HEK293T (cell line): ENCODE results near the gene ARL3.
A peak's percentile ranks its signal among the peaks of the same experiment; 100 is the strongest.

Experiments used
- CTCF ChIA-PET: fragments of 350-600 bp; formaldehyde crosslinking; extraction: SDS; loops from one replicate; lab custom pipeline; 2021; ENCODE audit warnings: antibody characterized with exemption, inconsistent platforms; lab: Yijun Ruan, JAX
- POLR2A ChIA-PET: fragments of 350-600 bp; formaldehyde crosslinking; extraction: SDS; loops from one replicate; lab custom pipeline; 2020; ENCODE audit warnings: antibody characterized with exemption, inconsistent platforms; lab: Yijun Ruan, JAX
- DNase-seq: peaks from one replicate; pipeline ENCODE4 v3.0.0; 2012; ENCODE audit warnings: mixed read lengths; ENCODE audit errors: extremely low spot score
- ARNT ChIP-seq: fragments of 450-650 bp; IDR thresholded peaks from 2 replicates; pipeline ENCODE4 v1.6.1; 2017; ENCODE audit warnings: mild to moderate bottlenecking
- BHLHE40 ChIP-seq: fragments of 450-650 bp; IDR thresholded peaks from 2 replicates; pipeline ENCODE4 v1.6.1; 2016; ENCODE audit warnings: mild to moderate bottlenecking, moderate library complexity, borderline replicate concordance
- CTBP1 ChIP-seq: fragments of 450-650 bp; IDR thresholded peaks from 2 replicates; pipeline ENCODE4 v1.6.1; 2016; ENCODE audit warnings: borderline replicate concordance
- ELF4 ChIP-seq: fragments of 450-650 bp; IDR thresholded peaks from 2 replicates; pipeline ENCODE4 v1.6.1; 2017; ENCODE audit warnings: antibody characterized with exemption
- FOXA1 ChIP-seq: fragments of 450-650 bp; IDR thresholded peaks from 2 replicates; pipeline ENCODE4 v1.6.1; 2016; ENCODE audit warnings: mild to moderate bottlenecking
- FOXK2 ChIP-seq: fragments of 450-650 bp; IDR thresholded peaks from 2 replicates; pipeline ENCODE4 v1.6.1; 2016; ENCODE audit warnings: mild to moderate bottlenecking
- FOXM1 ChIP-seq: fragments of 450-650 bp; IDR thresholded peaks from 2 replicates; pipeline ENCODE4 v1.6.1; 2017; ENCODE audit warnings: mild to moderate bottlenecking, borderline replicate concordance
- HDGF ChIP-seq: fragments of 450-650 bp; IDR thresholded peaks from 2 replicates; pipeline ENCODE4 v1.6.1; 2017; ENCODE audit warnings: antibody characterized with exemption, borderline replicate concordance
- L3MBTL2 ChIP-seq: fragments of 450-650 bp; conservative IDR thresholded peaks from 2 replicates; pipeline ENCODE4 v1.6.1; 2016; ENCODE audit warnings: mild to moderate bottlenecking
- LEF1 ChIP-seq: fragments of 450-650 bp; IDR thresholded peaks from 2 replicates; pipeline ENCODE4 v1.6.1; 2017; ENCODE audit warnings: mild to moderate bottlenecking, borderline replicate concordance
- NFRKB ChIP-seq: fragments of 450-650 bp; IDR thresholded peaks from 2 replicates; pipeline ENCODE4 v1.6.1; 2016; ENCODE audit warnings: mild to moderate bottlenecking, moderate library complexity
- PKNOX1 ChIP-seq: fragments of 450-650 bp; IDR thresholded peaks from 2 replicates; pipeline ENCODE4 v1.6.1; 2016
- SP1 ChIP-seq: fragments of 450-650 bp; IDR thresholded peaks from 2 replicates; pipeline ENCODE4 v1.6.1; 2017
- SUZ12 ChIP-seq: fragments of 450-650 bp; IDR thresholded peaks from 2 replicates; pipeline ENCODE4 v1.6.1; 2016; ENCODE audit warnings: mild to moderate bottlenecking
- TARDBP ChIP-seq: fragments of 450-650 bp; IDR thresholded peaks from 2 replicates; pipeline ENCODE4 v1.6.1; 2016
- ZNF384 ChIP-seq: fragments of 450-650 bp; IDR thresholded peaks from 2 replicates; pipeline ENCODE4 v1.6.1; 2016

ARL3 gene

GRCh38 chr10:102645741-102646609 lies 68.2 kb downstream of the ARL3 start:
- CTCF ChIA-PET, result interaction anchor here (1.3 kb wide), 1 partner anchor 23 kb away, joined by 4 read pairs; no protein-coding TSS in a partner anchor
- DNase-seq, result no peak
- POLR2A ChIA-PET, result interaction anchor here (0.7 to 3.1 kb wide), 14 partner anchors 8 to 471 kb away, joined by 3 to 24 read pairs (median 4); partner anchors contain the start of gene ARL3
- TF ChIP-seq FOXA1, result no peak
- TF ChIP-seq LEF1, result 0 out of 2 replicates have a peak, but pooled peaks have one; percentile 5

GRCh38 chr10:102645388-102645740 lies 68.8 kb downstream of the ARL3 start:
- ChIA-PET CTCF (interaction anchor here (0.9 kb wide), 1 partner anchor 11 kb away, joined by 3 read pairs; no protein-coding TSS in a partner anchor), POLR2A (interaction anchor here (0.9 to 3.1 kb wide), 16 partner anchors 8 to 225 kb away, joined by 3 to 24 read pairs (median 6); partner anchors contain the start of genes ACTR1A, ARL3, FBXL15 and SFXN2)
- DNase-seq, result no peak
- TF ChIP-seq FOXM1 (peak; percentile 33; the same call in 1 of the 2 replicates), FOXK2 (no peak), PKNOX1 (0 out of 2 replicates have a peak, but pooled peaks have one; percentile 45)

- ChIA-PET CTCF (interaction anchor here (0.9 to 1.1 kb wide), 2 partner anchors 11 to 25 kb away, joined by 3 read pairs; no protein-coding TSS in a partner anchor), POLR2A (interaction anchor here (0.8 to 3.1 kb wide), 20 partner anchors 9 to 224 kb away, joined by 3 to 24 read pairs (median 5); partner anchors contain the start of genes ACTR1A, ARL3, FBXL15 and SFXN2)
- peak; percentile 74 for DNase-seq
- TF ChIP-seq ZNF384, result no peak
- no peak for TF ChIP-seq FOXA1
- peak; percentile 95 for TF ChIP-seq L3MBTL2
- TF ChIP-seq CTBP1, result peak; percentile 91
- TF ChIP-seq SUZ12, result no peak
- no peak for TF ChIP-seq SP1
- peak; percentile 50; the same call in 1 of the 2 replicates for TF ChIP-seq ARNT
- no peak for TF ChIP-seq PKNOX1
- TF ChIP-seq ELF4, result no peak
- TF ChIP-seq BHLHE40, result no peak
- no peak for TF ChIP-seq LEF1
- 0 out of 2 replicates have a peak, but pooled peaks have one; percentile 26 for TF ChIP-seq HDGF
- no peak for TF ChIP-seq TARDBP
- TF ChIP-seq NFRKB, result no peak
- no peak for TF ChIP-seq FOXM1
- TF ChIP-seq FOXK2, result no peak
Measured at GRCh38 chr10:102644646-102645387, 69.4 kb downstream of the ARL3 start.

- no peak for TF ChIP-seq ARNT
- no peak for TF ChIP-seq FOXA1
- no peak for TF ChIP-seq SP1
- no peak for TF ChIP-seq CTBP1
- TF ChIP-seq HDGF, result no peak
- no peak for TF ChIP-seq LEF1
- no peak for TF ChIP-seq PKNOX1
- no peak for TF ChIP-seq NFRKB
- POLR2A ChIA-PET, result interaction anchor here (0.8 to 3.1 kb wide), 19 partner anchors 8 to 224 kb away, joined by 3 to 24 read pairs (median 5); partner anchors contain the start of genes ACTR1A, ARL3, FBXL15 and SFXN2
- CTCF ChIA-PET, result interaction anchor here (0.7 to 1.1 kb wide), 3 partner anchors 12 to 34 kb away, joined by 3 to 4 read pairs (median 3); no protein-coding TSS in a partner anchor
- DNase-seq, result peak; percentile 48
Measured at GRCh38 chr10:102644066-102644645, 70.0 kb downstream of the ARL3 start, which contains the start of gene TRIM8. Gene TRIM8, plus strand, starts transcription at chr10:102644479. Its CDS starts 139 bp downstream, at chr10:102644618.

- TF ChIP-seq L3MBTL2 (no peak), BHLHE40 (no peak), LEF1 (no peak), CTBP1 (no peak), HDGF (no peak), SUZ12 (no peak), PKNOX1 (no peak), ELF4 (no peak), ZNF384 (no peak), SP1 (no peak), ARNT (no peak), FOXA1 (no peak), NFRKB (no peak), TARDBP (no peak), FOXK2 (no peak), FOXM1 (no peak)
- ChIA-PET POLR2A (interaction anchor here (1.2 to 2.3 kb wide), 6 partner anchors 19 to 140 kb away, joined by 3 to 17 read pairs (median 4); partner anchors contain the start of genes ARL3, SFXN2, SUFU and WBP1L), CTCF (interaction anchor here (0.7 to 1.1 kb wide), 2 partner anchors 27 to 33 kb away, joined by 3 to 4 read pairs; no protein-coding TSS in a partner anchor)
- peak; percentile 46 for DNase-seq
Measured at GRCh38 chr10:102643336-102644065, 70.7 kb downstream of the ARL3 start.
